ENCODE measurements around the gene RERE.

Gene RERE

DNA sequence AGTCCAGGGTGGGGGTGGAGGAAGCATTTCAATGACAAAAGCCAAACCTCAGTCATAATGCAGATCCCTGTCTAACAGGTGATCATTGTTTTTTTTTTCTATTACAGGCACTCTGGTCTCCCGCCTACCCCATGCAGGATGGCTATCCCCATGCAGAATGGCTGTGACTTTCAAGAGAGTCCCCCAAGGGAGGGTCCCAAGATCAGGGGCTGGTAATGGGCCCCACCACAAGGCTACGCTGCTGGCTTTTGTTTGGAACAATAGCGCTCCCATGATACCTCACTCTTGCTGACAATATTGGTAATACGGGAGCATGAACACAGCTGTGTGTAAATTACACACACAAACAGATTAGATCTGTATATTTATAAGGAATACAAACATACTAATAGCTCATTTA, 380.1 kb downstream of the RERE start:
- no peak for DNase-seq

DNA sequence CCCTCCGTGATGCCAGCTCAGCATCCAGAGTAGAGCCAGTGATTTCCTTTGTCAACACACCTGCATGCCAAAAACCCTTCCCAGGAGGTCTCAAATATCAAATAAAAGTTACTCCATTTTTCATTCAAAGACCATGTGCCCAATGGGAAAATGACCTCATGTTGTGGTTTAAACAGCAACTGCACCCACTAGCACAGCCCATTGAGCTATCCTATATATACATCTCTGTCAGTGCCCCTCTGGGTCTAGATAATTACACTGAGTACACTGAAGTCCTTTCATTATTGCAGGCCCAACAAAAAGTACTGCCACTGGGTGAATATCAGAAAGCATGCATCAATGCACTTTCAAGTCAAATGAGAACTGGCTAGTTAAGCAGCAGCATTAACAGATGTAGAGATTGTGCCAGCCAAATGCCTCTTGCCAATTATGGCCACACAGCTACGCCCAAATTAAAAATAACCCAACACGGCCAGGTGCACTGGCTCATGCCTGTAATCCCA, 381.8 kb downstream of the RERE start:
- no peak for DNase-seq

DNA sequence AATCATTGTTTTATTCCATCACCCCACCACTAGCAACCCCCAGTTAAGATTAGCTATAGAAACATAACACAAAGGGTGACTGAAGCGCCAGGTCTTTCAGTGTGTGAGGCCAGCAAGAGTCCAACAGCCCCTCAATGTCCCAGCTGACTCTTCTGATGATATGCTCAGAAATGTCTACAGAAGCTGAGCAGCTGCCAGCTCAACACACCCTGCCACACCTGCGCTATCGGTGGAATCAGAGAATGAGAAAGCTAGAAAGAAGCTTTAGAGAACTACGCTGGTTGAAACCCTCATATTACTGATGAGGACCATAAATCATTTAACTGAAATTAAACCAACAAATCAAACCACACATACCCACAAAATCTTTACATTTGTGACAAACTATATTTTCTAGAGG, 383.3 kb downstream of the RERE start:
- no peak for DNase-seq

DNA sequence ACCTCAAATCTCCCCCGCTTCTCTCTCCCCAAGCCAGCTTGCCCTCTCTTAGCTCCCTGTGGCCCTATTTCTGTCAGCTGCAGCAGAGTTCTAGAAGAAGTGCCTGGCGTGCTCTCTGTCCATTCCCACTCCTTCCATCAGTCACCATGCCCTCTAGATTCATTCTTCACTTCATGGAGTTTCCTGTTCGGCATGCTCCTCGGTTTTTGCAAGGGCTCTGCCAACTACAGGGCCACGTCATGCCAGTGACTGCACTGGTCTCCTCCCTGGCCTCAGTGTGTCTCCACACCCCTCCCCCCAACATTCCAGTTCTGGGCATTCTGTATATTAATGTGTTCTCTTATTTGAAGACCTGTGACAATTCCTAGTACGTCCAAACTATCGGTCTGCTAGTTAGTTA, 385.7 kb downstream of the RERE start:
- no peak for DNase-seq

DNA sequence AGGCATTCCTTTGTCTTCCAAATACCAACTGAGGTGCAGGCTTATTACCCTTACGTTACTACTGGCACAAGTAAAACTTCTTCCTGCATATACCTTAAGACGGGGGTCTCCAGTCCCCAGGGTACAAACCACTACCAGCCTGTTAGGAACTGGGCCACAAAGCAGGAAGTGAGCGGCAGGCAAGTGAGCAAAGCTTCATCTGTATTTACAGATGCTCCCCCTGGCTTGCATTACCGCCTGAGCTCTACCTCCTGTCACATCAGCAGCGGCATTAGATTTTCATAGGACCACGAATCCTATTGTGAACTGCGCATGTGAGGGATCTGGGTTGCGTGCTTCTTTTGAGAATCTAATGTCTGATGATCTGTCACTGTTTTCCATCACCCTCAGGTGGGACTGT, 386.4 kb downstream of the RERE start:
- DNase-seq, result no peak

DNA sequence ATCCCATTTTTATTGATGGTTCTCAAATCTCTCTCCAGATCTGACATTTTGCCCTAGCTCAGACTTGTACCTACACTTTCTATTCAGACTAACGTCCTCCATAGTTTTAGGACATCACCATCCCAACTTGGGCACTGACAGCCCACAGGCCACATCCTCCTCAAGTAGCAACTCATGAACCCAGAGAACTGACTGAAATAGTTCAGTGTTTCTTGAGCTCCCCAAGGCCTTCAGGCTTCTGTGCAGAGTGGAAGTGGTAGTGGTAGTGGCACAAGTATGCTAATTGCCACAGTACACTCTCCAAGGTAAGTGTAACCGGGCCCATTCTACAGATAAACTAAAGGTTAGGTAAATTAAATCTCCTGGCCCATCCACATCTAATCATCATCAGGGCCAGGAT, 387.0 kb downstream of the RERE start:
- no peak for DNase-seq

DNA sequence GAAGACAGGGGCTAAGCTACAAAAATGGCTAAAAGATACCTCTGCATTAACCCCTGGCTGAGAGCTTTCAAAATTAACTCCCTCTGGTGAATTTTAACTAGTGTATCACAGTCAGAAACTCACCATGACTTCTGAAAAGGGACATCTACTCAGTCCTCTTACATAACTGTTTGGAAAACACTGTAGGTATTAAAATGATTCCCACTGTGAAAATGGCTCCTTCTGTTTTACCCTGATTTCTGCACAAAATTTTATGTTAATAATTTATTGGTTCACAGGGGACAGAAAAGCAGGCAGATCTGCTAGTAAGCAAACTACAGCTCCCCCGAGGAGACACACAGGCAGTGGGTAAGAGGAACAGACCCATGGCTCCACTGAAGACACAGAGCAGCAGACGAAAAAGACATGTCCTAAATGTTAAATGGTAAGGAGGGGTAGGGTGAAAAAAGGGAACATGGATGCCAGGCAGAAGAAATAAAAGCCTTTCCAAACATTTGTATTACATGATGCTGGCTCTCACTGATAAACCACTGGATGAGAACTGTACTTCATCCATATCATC, 387.8 kb downstream of the RERE start:
- DNase-seq, result no peak

DNA sequence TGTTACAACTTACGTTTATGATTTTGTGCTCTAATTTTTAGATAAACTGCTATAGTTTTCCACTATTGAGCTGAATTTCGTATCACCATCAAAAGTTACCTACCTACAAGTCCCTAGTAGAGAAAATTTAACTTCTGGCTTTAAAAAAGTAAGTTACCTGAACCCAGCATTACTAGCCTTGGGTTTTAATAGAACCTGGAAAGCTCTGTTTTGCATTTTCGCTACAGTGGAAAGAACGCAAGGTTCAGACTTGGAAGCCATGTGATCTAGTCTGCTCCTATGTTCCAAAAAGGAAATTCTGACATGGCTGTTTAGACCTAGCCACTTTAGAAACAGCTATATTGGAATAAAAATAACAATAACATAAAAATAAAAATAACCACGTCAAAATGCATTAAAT, 389.0 kb downstream of the RERE start:
- DNase-seq, result no peak

DNA sequence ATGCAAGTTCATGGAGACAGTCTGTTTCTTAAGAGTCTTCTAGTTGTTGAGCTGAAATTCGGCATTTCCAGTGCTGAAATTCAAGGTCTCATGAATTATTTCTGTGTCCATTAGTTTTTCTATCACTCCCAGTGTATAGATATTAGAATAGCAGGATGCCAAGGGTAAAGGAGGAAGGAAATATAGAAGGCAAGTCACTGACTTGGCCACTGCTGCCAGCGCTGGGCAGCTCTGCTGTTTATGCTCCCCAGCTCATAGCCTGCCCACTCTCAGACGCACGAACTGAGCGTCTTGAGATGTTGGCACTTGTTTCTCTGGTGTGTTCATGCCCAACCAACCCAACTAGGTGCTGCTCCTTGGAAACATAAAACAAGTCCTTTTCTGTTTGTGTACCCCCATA, 389.5 kb downstream of the RERE start:
- DNase-seq, result no peak

DNA sequence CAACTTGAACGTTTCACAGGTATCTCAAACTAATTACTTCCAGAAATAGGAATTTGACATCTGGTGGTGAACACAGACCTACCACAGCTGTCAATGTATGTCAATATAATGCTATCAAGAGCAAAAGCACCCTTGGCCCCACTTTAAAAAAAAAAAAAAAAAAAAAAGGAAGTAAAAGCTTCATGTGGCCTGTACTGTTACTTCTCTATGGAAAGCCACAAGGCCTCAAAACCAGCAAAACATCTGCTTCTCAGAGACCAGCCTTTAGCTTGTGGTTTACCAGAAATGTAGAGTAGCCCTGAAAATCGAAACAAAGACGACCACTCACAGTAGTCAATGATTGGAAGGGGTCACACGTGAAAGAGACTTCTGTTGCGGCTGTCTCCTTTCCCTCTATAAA, 389.9 kb downstream of the RERE start:
- no peak for DNase-seq

DNA sequence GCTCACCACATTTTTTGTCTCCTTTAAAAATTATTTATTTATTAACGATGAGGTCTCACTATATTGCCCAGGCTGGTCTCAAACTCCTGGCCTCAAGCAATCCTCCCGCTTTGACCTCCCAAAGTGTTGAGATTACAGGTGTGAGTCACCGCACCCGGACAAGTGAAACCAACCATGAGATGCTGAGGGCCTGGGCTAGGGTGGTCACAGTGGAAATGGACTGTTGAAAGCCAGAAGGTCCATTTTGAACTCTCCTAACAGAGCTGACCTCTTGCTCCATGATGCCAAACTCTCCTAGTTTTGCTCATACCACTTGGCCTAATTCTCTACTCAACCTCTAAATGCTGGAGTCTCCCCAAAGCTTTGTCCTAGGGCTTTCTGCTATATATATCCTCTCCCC, 390.4 kb downstream of the RERE start:
- no peak for DNase-seq

DNA sequence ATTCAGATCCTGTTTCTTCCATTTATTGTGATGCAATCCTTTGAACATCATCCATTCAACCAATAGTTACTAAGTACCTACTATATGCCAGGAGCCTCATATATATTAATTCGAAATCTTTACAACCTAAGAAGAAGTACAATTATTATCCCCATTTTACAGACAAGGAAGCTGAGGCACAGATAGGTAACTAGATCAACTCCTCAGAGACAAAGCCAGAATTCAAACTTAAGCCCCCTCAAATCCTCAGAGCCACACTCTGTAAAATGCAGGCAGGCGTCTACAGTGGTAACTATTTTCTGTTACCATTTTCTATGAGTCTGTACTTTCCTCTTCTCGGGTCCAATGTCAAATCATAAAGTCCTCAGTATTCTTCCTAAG, 391.7 kb downstream of the RERE start:
- no peak for DNase-seq

DNA sequence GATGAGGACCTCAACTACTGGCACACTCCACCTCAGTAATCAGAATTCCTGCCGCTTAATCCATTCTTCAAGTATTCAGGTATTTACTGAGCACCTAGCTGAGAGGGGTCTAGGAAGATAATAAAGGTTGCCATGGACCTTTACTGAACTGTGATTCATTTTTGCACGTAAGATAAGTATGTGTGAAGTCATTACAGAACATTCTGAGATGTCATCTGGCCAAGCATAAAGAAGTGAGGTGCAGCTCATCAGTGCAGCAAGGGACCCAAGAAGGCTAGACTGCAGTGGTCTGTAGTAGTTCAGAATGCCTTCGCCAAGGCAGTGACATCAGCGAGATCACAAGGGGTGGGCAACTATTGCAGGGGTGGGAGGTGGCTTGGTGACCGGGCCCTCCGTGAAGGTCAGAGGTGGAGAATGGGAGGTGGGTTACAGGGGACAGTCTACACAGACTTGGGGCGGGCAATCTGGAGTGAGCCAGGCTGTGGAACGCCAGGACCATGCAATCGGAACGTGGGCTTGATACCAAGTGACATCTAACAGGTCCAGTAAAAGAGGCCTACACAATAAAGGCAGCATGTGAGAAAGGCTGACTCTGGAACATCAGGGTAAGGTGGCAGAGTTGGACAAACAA, 392.2 kb downstream of the RERE start:
- DNase-seq, result no peak

DNA sequence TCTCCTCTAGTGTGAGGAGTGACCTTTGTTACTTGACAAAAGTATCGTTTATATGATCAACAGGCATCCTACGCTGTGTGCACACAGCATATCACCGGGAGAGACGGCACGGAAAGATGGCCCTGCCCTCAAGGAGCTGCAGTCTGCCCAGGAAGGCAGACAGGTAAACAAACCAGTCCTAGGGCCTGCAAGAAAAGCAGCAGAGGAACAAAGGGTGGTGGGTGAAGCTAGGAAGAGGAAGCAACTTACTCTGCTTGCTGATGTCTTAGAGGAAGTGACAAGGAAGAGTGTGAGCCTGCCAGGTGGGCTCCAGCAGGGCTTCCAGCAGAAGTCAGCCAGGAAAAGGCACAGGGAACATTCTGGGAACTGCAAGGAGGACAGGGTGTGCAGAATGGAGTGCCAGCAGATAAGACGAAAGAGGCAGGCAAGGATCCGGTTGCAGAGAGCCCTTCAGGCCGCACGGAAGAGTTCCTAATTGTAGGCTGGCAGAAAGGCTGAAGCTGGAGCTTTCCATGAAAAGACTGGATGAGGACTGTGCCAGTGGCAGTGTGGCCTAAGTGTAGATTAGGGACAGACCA, 392.8 kb downstream of the RERE start:
- no peak for DNase-seq

DNA sequence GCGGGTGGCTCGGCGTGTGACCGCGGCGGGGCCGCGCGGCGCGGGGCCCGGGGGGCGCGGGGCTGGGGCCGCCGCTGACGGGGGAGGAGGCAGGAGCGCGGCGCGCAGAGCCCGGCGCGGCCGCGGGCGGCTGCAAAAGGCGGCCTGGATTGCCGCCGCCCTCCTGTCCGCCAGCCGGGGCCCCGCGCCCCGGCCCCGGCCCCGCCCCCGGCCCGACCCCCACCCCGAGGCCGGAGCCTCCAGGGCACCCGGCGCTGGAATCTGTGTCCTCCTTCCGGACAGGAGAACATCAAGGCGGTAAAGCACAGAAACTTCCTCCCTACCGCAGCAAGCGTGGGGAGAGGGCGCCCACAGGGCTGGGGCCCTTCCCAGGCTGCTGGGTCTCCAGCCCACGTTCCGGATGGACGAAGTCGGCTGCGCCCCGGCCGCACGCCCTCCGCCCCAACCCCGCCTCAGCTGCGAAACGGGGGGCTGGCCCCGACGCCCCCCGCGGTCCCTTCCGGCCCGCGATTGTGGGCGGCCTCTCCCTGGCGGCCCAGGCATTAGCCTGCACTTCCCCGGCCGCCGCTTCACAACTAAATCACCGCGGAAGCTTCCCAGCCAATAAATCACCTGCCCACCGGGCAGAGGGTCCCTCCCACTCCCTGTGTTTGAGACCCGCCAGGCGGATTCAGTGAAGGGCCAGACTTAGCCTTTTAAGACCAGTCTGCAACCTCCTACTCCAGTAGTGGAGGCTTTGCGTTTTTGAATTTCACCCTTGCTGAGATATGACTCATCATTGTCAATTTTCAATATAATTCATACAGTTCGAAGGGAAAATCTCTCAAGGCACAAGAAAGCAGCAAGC, 393.5 kb downstream of the RERE start:
- no peak for DNase-seq

DNA sequence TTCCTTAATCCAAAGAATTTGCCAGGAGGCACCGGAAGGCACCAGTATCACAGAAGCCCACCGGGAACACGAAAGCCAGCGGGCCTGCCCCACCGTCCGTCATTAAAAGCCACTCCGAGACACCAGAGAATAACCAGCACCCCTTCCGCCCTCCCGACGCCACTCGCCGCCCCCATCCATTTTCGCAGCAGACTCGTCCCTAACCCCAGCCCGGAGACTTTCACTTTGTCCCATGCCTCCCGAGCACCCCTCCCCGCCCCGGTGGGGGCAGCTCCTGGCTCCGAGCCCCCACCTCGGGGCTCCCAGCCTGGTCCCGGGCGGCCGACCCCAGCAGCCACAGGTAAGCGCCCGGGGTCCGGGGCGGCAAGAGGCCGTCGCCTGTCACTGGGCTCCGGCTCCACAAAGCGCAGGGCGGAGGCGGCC, 394.2 kb downstream of the RERE start:
- no peak for DNase-seq

DNA sequence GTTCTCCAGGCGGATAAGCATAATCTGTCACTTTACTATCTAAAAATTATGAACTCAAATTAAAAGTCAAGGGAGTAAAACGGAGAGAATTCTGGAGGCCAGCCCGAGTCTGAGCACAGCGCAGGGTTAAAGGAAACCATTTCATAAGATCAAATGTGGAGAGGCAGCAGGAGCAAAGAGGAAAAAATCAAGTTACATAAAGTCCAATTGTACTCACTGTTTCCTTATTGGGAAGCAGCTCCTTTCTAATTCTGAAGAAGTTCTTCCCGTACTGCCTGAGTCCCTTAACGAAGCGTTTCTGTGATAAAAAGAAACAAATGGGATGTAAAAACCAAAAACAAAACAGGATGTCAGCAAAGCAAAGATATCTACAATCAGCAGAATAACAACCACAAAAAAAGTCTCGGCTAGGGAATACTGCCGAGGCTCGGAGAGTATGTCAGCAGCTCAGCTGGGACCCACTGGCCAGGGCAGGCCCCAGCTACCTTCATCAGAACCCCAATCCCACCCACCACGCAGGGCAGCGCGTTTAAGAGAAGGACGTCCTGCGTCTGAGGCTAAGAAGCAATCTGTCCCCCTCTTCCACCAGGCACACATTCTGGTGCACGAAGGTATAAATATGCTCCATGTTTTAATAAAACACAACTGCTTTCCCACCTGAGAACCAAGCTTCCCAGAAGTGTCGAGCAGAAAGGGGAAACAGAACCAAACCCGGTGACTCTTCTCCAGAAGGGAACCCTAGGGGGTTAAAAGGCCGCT, 394.8 kb downstream of the RERE start:
- no peak for DNase-seq

DNA sequence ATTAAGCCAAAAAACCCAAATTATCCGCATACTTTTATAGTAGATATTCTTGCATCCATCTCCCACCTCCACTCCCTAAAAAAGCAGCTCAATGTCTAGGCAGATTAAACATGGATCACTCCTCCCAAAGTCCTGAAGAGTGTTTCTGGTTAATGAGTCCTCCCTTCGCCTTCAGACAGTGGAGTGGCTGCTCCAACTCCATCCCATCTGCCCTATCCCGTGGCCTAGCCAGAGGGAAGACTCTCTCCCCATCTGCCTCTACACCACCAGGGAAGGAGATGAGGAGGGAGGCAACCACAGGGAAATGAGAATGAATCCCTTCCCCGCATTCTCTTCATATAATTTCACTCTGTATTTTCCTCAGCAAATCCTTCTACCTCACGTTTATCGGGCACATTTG, 395.7 kb downstream of the RERE start:
- no peak for DNase-seq

DNA sequence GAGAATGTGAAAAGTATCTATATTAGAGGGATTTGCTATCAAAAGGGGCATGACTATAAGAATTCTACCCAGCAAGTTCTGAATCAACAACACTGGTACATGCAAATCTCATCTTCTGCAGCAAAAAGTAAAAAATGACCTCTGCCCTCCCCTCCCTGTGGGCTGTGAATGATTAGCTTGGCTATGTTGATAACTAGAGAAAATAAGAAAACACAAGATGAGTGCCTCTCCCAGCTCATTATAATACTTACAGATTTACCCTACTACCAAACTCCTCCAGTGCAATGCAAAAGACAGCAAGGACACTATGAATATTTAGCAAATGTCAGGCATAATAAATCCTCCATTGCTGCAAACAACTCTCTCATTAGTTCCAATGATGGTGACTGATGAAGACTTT, 397.1 kb downstream of the RERE start:
- no peak for DNase-seq

DNA sequence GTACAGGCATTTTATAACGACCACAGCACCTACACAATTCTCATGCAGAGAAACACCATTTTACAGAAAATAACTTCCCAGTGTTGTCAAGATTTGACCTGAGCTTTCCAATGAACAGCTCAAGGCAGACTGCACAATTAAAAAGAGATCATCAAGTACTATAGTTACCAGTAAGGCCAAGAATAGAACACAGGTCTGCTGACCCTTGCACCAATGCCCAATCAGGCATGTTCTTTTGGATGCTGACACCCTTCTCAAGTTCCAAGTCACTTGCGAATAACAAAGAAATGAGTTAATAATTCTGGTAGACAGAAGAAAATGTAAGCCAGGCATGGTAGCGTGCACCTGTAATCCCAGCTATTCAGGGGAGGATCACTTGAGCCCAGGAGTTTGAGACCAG, 397.6 kb downstream of the RERE start:
- no peak for DNase-seq

DNA sequence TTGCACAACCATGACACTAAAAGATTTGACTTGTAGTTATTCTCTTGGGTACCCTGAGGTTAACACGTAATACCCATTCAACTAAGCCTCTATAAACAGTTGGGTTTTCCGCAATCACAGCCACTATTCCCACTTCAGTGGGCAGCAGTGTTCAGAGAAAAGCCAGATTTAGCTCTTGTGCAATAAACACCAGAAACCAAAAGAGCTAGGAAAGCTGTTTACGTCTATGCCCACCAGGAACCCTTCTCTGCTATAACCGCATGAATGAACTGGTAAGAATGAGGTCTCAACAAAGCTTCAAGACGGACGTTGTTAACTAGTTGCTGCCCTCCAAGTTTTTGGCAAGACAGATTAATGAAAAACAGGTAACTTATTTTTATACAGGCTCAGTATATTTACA, 398.3 kb downstream of the RERE start:
- DNase-seq, result no peak

DNA sequence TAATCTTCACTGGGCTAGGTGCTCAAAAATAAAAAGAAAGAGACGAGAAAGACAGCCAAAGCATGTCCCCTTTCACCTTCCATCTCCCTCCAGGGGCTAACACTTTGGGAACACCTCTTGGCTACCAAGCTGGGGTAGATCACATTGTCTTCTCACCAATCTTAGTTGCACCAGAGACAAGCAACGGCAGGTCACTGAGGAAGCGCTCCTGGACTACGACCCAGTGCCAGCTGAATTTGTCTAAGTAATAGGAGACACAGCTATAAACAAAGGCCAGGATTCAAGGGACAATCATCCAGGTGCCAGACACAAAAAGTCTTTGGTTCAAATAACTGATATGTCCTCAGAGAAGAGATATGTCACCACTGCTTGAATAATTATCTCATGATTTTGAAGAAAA, 399.1 kb downstream of the RERE start:
- no peak for DNase-seq

DNA sequence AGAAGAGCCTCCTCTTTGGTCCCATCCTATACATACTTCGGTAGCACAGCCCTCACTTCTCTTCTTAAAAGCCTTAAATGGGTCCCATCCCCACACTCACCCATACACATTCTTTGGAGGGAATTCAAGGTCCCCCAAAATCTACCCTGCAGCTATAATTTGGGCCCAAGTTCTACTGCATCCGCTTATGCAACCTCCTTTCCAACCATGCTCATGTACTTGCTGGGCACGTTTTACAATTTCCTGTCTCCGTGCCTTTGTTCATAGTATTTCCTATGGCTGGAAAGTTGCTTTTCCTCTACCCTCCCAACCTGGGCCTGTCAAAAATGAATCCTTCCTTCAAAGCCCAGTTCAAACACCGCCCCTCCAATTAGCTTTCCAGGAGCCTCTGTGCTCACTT, 399.8 kb downstream of the RERE start:
- DNase-seq, result no peak

Measured in effector CD8-positive, alpha-beta T cell (primary cell).